Calu3 (cell line): ENCODE measurements around the gene SPON1. TPM values are rescaled to one million over a fixed set of nuclear protein-coding genes. Genes with fewer than 3 reads are reported as not detected.
"Not testable (repeated sequence)": the region's sequence is repeated elsewhere in the genome, so short reads cannot be mapped to it uniquely, and the experiment has no call there.

Experiments used
- BruUV-seq: library from RNA; stranded (reverse); fragments of 400-500 nt; replicated peaks from 2 replicates; lab custom pipeline; 2021; lab: Mats Ljungman, UMichigan
- CTCF ChIA-PET: fragments of 300-600 bp; sonication (Branson Sonifier 250); formaldehyde crosslinking; loops from one replicate; lab custom pipeline; 2022; ENCODE audit warnings: antibody characterized with exemption; lab: Charles Lee
- DNase-seq: peaks from one replicate; pipeline ENCODE4 v3.0.0; 2022
- H3K27ac Mint-ChIP-seq: one replicate; pipeline ENCODE4 v1.8.0; 2022; ENCODE audit warnings: mixed read lengths; ENCODE audit not compliant: unreplicated experiment
- H3K27me3 Mint-ChIP-seq: one replicate; pipeline ENCODE4 v1.8.0; 2022; ENCODE audit warnings: mixed read lengths; ENCODE audit not compliant: unreplicated experiment
- H3K36me3 Mint-ChIP-seq: one replicate; pipeline ENCODE4 v1.8.0; 2022; ENCODE audit warnings: mild to moderate bottlenecking, moderate library complexity, mixed read lengths; ENCODE audit not compliant: insufficient read depth, unreplicated experiment
- H3K4me1 Mint-ChIP-seq: one replicate; pipeline ENCODE4 v1.8.0; 2022; ENCODE audit warnings: mild to moderate bottlenecking, low read depth, mixed read lengths; ENCODE audit not compliant: unreplicated experiment
- H3K4me3 Mint-ChIP-seq: one replicate; pipeline ENCODE4 v1.8.0; 2022; ENCODE audit warnings: mild to moderate bottlenecking, low read depth, moderate library complexity, mixed read lengths; ENCODE audit not compliant: unreplicated experiment
- H3K9me3 Mint-ChIP-seq: one replicate; pipeline ENCODE4 v1.8.0; 2022; ENCODE audit warnings: low read depth, mixed read lengths; ENCODE audit not compliant: unreplicated experiment
- intact Hi-C: fragments of 100-400 bp; cut with micrococcal nuclease; formaldehyde crosslinking; loops from one replicate; pipeline ENCODE4 v1.10.0; 2022; ENCODE audit not compliant: unreplicated experiment
- total RNA-seq: library from RNA; stranded (reverse); gene quantifications from 2 replicates; pipeline ENCODE4 v1.2.3, GENCODE V29; 2022
- TF ChIP-seq, protein P1 (sequence below): fragments of 200-600 bp; IDR thresholded peaks from one replicate; pipeline ENCODE4 v1.8.0; 2022; ENCODE audit warnings: antibody characterized with exemption; ENCODE audit not compliant: unreplicated experiment

SPON1 gene
- total RNA-seq, 1 experiment from 2014 or later = not detected

DNA sequence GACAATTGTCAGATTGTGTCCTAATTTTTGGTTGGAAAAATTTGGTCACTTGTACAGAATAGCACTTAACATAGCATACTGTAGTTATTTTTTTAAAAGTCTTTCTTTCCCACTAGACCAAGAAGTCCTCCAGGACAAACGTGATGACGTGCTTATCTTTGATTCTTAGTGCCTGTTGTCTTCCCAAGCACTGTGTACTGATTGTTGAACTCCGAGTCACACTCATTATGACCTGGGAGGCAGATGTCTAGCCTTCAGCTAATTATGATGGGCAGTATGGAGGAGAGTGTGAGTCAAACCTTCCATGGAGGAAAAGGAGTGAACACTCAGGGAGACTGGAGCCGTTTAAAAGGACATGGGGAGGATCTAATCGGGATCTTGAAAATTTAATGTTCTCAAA lies 119.8 kb downstream of the SPON1 start:
- no peak for DNase-seq
- TF ChIP-seq, protein P1, sequence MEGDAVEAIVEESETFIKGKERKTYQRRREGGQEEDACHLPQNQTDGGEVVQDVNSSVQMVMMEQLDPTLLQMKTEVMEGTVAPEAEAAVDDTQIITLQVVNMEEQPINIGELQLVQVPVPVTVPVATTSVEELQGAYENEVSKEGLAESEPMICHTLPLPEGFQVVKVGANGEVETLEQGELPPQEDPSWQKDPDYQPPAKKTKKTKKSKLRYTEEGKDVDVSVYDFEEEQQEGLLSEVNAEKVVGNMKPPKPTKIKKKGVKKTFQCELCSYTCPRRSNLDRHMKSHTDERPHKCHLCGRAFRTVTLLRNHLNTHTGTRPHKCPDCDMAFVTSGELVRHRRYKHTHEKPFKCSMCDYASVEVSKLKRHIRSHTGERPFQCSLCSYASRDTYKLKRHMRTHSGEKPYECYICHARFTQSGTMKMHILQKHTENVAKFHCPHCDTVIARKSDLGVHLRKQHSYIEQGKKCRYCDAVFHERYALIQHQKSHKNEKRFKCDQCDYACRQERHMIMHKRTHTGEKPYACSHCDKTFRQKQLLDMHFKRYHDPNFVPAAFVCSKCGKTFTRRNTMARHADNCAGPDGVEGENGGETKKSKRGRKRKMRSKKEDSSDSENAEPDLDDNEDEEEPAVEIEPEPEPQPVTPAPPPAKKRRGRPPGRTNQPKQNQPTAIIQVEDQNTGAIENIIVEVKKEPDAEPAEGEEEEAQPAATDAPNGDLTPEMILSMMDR = no peak
- no TSS peak for BruUV-seq
- CTCF ChIA-PET = no interaction called here
- H3K27ac Mint-ChIP-seq = no peak overlapping the region
- no peak overlapping the region for H3K4me3 Mint-ChIP-seq
- intact Hi-C loops = loop anchor here (5.0 kb wide), 1 partner anchor 65 kb away; no protein-coding TSS in a partner anchor
- no peaks in the 10 kb centered on the region for H3K4me1 Mint-ChIP-seq
- H3K9me3 Mint-ChIP-seq = no peaks in the 10 kb centered on the region
- H3K27me3 Mint-ChIP-seq = peaks cover 70% of the 10 kb centered on the region
- H3K36me3 Mint-ChIP-seq = no peaks in the 10 kb centered on the region

DNA sequence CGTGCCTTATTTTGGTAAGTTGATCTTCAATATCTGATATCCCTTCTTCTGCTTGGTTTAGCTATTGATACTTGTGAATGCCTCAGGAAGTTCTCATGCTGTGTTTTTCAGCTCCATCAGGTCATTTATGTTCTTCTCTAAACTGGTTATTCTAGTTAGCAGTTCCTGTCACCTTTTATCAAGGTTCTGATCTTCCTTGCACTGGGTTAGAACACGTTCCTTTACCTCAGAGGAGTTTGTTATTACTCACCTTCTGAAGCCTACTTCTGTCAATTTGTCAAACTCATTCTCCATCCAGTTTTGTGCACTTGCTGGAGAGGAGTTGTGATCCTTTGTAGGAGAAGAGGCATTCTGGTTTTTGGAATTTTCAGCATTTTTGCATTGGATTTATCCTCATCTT lies 126.3 kb downstream of the SPON1 start:
- H3K27ac Mint-ChIP-seq, H3K9me3 Mint-ChIP-seq, BruUV-seq, H3K4me1 Mint-ChIP-seq, CTCF ChIA-PET, H3K36me3 Mint-ChIP-seq, H3K4me3 Mint-ChIP-seq, DNase-seq, intact Hi-C loops: not testable (repeated sequence)
- H3K27me3 Mint-ChIP-seq = peaks cover 61% of the 10 kb centered on the region

DNA sequence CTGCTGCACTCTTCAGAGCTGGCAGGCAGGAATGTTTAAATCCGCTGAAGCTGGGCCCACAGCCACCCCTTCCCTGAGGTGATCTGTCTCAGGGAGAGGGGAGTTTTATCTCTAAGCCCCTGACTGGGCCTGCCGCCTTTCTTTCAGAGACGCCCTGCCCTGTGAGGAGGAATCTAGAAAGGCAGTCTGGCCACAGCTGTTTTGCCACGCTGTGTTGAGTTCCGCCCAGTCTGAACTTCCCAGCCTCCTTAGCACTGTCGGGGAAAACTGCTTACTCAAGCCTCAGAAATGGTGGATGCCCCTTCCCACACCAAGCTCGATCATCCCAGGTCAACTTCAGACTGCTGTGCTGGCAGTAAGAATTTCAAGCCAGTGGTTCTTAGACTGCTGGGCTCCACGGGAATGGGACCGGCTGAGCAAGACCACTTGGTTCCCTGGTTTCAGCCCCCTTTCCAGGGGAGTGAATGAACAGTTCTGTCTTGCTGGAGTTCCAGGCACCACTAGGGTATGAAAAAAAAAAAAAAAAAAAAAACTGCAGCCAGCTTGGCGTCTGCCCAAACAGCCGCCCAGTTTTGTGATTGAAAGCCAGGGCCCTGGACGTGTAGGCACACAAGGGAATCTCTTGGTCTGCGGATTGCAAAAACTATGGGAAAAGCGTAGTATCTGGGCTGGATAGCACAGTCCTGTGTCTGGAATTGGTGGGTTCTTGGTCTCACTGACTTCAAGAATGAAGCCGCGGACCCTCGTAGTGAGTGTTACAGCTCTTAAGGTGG lies 127.4 kb downstream of the SPON1 start:
- Mint-ChIP-seq H3K27me3 (peaks cover 59% of the 10 kb centered on the region), H3K9me3 (no peaks in the 10 kb centered on the region), H3K4me1 (no peaks in the 10 kb centered on the region), H3K36me3 (no peaks in the 10 kb centered on the region), H3K4me3 (no peak overlapping the region), H3K27ac (no peak overlapping the region)
- intact Hi-C loops = no loop called here
- no peak for DNase-seq
- CTCF ChIA-PET = interaction anchor here (0.6 kb wide), 2 partner anchors 29 to 1735 kb away, joined by 3 read pairs; no protein-coding TSS in a partner anchor
- TF ChIP-seq, protein P1 = no peak
- no TSS peak for BruUV-seq

DNA sequence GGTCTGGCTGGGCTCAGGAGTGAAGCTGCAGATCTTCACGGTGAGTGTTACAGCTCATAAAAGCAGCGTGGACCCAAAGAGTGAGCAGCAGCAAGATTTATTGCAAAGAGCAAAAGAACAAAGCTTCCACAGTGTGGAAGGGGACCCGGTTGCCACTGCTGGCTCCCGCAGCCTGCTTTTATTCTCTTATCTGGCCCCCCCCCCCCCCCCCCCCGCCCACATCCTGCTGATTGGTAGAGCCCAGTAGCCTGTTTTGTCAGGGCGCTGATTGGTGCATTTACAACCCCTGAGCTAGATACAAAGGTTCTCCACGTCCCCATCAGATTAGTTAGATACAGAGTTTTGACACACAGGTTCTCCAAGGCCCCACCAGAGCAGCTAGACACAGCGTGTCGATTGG lies 128.1 kb downstream of the SPON1 start:
- BruUV-seq = not testable (repeated sequence)

DNA sequence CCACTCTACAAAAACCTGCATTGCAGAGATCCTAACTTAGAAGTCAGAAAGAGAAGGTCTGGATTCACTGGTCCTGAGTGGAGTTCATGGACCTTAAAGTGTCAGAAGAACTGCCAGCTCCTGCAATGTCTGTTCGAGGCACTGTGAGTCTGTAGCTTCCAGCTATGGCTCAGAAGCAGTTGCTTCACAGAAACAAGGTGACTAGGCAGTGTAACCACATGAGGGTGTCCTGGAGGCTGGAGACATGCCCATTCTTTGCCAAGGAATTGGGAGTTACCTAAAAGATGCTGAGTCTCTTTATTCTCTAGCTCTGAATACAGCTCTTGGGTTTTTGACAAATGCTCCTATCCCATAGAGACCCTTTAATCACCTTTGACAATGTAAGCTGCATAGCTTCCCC lies 130.5 kb downstream of the SPON1 start:
- intact Hi-C loops = no loop called here
- TF ChIP-seq, protein P1 = no peak
- CTCF ChIA-PET = no interaction called here
- no peak overlapping the region for H3K4me3 Mint-ChIP-seq
- peaks cover 16% of the 10 kb centered on the region for H3K4me1 Mint-ChIP-seq
- H3K36me3 Mint-ChIP-seq = no peaks in the 10 kb centered on the region
- no peaks in the 10 kb centered on the region for H3K9me3 Mint-ChIP-seq
- DNase-seq = no peak
- peaks cover 27% of the 10 kb centered on the region for H3K27me3 Mint-ChIP-seq
- H3K27ac Mint-ChIP-seq = no peak overlapping the region
- BruUV-seq = no TSS peak

More for the DNA sequence above, 128.1 kb downstream of the SPON1 start:
- H3K36me3 Mint-ChIP-seq, H3K27ac Mint-ChIP-seq, H3K4me1 Mint-ChIP-seq, H3K4me3 Mint-ChIP-seq, intact Hi-C loops, DNase-seq, H3K9me3 Mint-ChIP-seq: not testable (repeated sequence)
- CTCF ChIA-PET = interaction anchor here (0.6 kb wide), 2 partner anchors 30 to 1735 kb away, joined by 3 read pairs; no protein-coding TSS in a partner anchor
- H3K27me3 Mint-ChIP-seq = peaks cover 51% of the 10 kb centered on the region
